HEK293 (cell line): ENCODE results near the gene KCNMB4.

Experiments used
- CTCF ChIA-PET: fragments of 350-600 bp; formaldehyde crosslinking; extraction: SDS; loops from one replicate; lab custom pipeline; 2021; ENCODE audit warnings: antibody characterized with exemption; lab: Yijun Ruan, JAX
- POLR2A ChIA-PET: fragments of 300-600 bp; formaldehyde crosslinking; extraction: SDS; loops from one replicate; lab custom pipeline; 2020; ENCODE audit warnings: antibody characterized with exemption, inconsistent platforms; lab: Yijun Ruan, JAX
- H3K27ac ChIP-seq: fragments of 200-500 bp; sonication (Bioruptor generic); 2 replicates; pipeline ENCODE4 v1.5.1; 2014; ENCODE audit warnings: low read depth, low read length, control low read depth, inconsistent platforms; ENCODE audit errors: extremely low read depth
- H3K36me3 ChIP-seq, 2 experiments: fragments of 200-500 bp in 1 of 2; sonication (Bioruptor generic) in 1 of 2; 1 replicate in 1 of 2; 2 replicates in 1 of 2; pipeline ENCODE4 v1.5.1; 2014 to 2017; ENCODE audit warnings: inconsistent platforms in 2 of 2, low read length in 2 of 2; ENCODE audit not compliant: control insufficient read depth in 2 of 2, insufficient read depth in 1 of 2
- H3K4me1 ChIP-seq: fragments of 200-500 bp; sonication (Bioruptor generic); 2 replicates; pipeline ENCODE4 v1.5.1; 2014; ENCODE audit warnings: mild to moderate bottlenecking, low read length, inconsistent platforms; ENCODE audit not compliant: control insufficient read depth, insufficient read depth
- H3K4me3 ChIP-seq: 2 replicates; pipeline ENCODE4 v1.5.1; 2011; ENCODE audit warnings: low read depth, mild to moderate bottlenecking, control low read depth, low read length, moderate library complexity
- H3K9me3 ChIP-seq: fragments of 200-500 bp; sonication (Bioruptor generic); 2 replicates; pipeline ENCODE4 v1.5.1; 2014; ENCODE audit warnings: low read depth, low read length, inconsistent platforms; ENCODE audit not compliant: control insufficient read depth, insufficient read depth
- KLF7 ChIP-seq: fragments of 450-650 bp; formaldehyde crosslinking; IDR thresholded peaks from 2 replicates; pipeline ENCODE4 v1.5.1; 2016; ENCODE audit warnings: missing biosample characterization, missing genetic modification characterization, borderline replicate concordance
- REPIN1 ChIP-seq: fragments of 450-650 bp; formaldehyde crosslinking; IDR thresholded peaks from 2 replicates; pipeline ENCODE4 v1.5.1; 2017; ENCODE audit warnings: missing biosample characterization, missing genetic modification characterization, low read depth
- TCF7L2 ChIP-seq: IDR thresholded peaks from 2 replicates; pipeline ENCODE4 v1.6.1; 2011; ENCODE audit warnings: low read depth, mild to moderate bottlenecking, inconsistent platforms, low read length, moderate library complexity, borderline replicate concordance
- ZBTB26 ChIP-seq: fragments of 450-650 bp; formaldehyde crosslinking; optimal IDR thresholded peaks from 2 replicates; pipeline ENCODE3; 2016; ENCODE audit warnings: missing biosample characterization, mild to moderate bottlenecking, missing genetic modification characterization
- ZNF211 ChIP-seq: fragments of 450-650 bp; formaldehyde crosslinking; IDR thresholded peaks from 2 replicates; pipeline ENCODE4 v1.5.1; 2016; ENCODE audit warnings: low read depth, missing biosample characterization, missing genetic modification characterization
- ZNF214 ChIP-seq: fragments of 450-650 bp; formaldehyde crosslinking; IDR thresholded peaks from 2 replicates; pipeline ENCODE4 v1.5.1; 2017; ENCODE audit warnings: missing biosample characterization, mild to moderate bottlenecking, missing genetic modification characterization, borderline replicate concordance
- ZNF26 ChIP-seq: fragments of 450-650 bp; formaldehyde crosslinking; IDR thresholded peaks from 2 replicates; pipeline ENCODE4 v1.5.1; 2016; ENCODE audit warnings: missing biosample characterization, missing genetic modification characterization
- ZNF324 ChIP-seq: fragments of 450-650 bp; formaldehyde crosslinking; IDR thresholded peaks from 2 replicates; pipeline ENCODE4 v1.5.1; 2016; ENCODE audit warnings: missing biosample characterization, missing genetic modification characterization
- ZNF335 ChIP-seq: fragments of 450-650 bp; formaldehyde crosslinking; conservative IDR thresholded peaks from 2 replicates; pipeline ENCODE4 v1.5.1; 2016; ENCODE audit warnings: missing biosample characterization, missing genetic modification characterization
- ZNF354C ChIP-seq: fragments of 450-650 bp; formaldehyde crosslinking; IDR thresholded peaks from 2 replicates; pipeline ENCODE4 v1.5.1; 2016; ENCODE audit warnings: missing biosample characterization, missing genetic modification characterization, low read depth, borderline replicate concordance
- ZNF362 ChIP-seq: fragments of 450-650 bp; formaldehyde crosslinking; IDR thresholded peaks from 2 replicates; pipeline ENCODE4 v1.5.1; 2016; ENCODE audit warnings: missing biosample characterization, missing genetic modification characterization
- ZNF555 ChIP-seq: fragments of 450-650 bp; formaldehyde crosslinking; conservative IDR thresholded peaks from 2 replicates; pipeline ENCODE4 v1.5.1; 2017; ENCODE audit warnings: missing biosample characterization, mild to moderate bottlenecking, missing genetic modification characterization, inconsistent platforms
- ZNF654 ChIP-seq: fragments of 450-650 bp; formaldehyde crosslinking; IDR thresholded peaks from 2 replicates; pipeline ENCODE4 v1.5.1; 2016; ENCODE audit warnings: low read depth, missing biosample characterization, missing genetic modification characterization
- ZNF670 ChIP-seq: fragments of 450-650 bp; formaldehyde crosslinking; IDR thresholded peaks from 2 replicates; pipeline ENCODE4 v1.5.1; 2016; ENCODE audit warnings: missing biosample characterization, missing genetic modification characterization, low read depth
- ZNF791 ChIP-seq: fragments of 450-650 bp; formaldehyde crosslinking; IDR thresholded peaks from 2 replicates; pipeline ENCODE4 v1.5.1; 2016; ENCODE audit warnings: missing biosample characterization, missing genetic modification characterization
- TF ChIP-seq, protein P1 (sequence below): IDR thresholded peaks from 2 replicates; pipeline ENCODE4 v1.6.1; 2011; ENCODE audit warnings: mild to moderate bottlenecking, low read depth, low read length, borderline replicate concordance
- TF ChIP-seq, protein P2 (sequence below): fragments of 450-650 bp; formaldehyde crosslinking; IDR thresholded peaks from 2 replicates; pipeline ENCODE4 v1.5.1; 2017; ENCODE audit warnings: missing biosample characterization, mild to moderate bottlenecking, missing genetic modification characterization, moderate library complexity
- TF ChIP-seq, protein P3 (sequence below): fragments of 450-650 bp; formaldehyde crosslinking; IDR thresholded peaks from 2 replicates; pipeline ENCODE4 v1.5.1; 2017; ENCODE audit warnings: missing biosample characterization, missing genetic modification characterization
- TF ChIP-seq, protein P4 (sequence below): fragments of 450-650 bp; formaldehyde crosslinking; IDR thresholded peaks from 2 replicates; pipeline ENCODE4 v1.5.1; 2016; ENCODE audit warnings: missing biosample characterization, missing genetic modification characterization, borderline replicate concordance

Gene KCNMB4

GRCh38 chr12:70482764-70483163 lies 116.7 kb downstream of the KCNMB4 start:
- TF ChIP-seq TCF7L2 = no peak
- TF ChIP-seq KLF7 (tag by site-specific recombination) = no peak
- no peak for TF ChIP-seq ZNF354C (tag by site-specific recombination)
- TF ChIP-seq, protein P1, sequence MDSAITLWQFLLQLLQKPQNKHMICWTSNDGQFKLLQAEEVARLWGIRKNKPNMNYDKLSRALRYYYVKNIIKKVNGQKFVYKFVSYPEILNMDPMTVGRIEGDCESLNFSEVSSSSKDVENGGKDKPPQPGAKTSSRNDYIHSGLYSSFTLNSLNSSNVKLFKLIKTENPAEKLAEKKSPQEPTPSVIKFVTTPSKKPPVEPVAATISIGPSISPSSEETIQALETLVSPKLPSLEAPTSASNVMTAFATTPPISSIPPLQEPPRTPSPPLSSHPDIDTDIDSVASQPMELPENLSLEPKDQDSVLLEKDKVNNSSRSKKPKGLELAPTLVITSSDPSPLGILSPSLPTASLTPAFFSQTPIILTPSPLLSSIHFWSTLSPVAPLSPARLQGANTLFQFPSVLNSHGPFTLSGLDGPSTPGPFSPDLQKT = no peak
- no peak for TF ChIP-seq ZNF335 (tag by site-specific recombination)
- TF ChIP-seq ZNF214 (tag by site-specific recombination) = no peak
- no peak for TF ChIP-seq ZNF791 (tag by site-specific recombination)
- TF ChIP-seq ZBTB26 = no peak
- TF ChIP-seq, protein P2, sequence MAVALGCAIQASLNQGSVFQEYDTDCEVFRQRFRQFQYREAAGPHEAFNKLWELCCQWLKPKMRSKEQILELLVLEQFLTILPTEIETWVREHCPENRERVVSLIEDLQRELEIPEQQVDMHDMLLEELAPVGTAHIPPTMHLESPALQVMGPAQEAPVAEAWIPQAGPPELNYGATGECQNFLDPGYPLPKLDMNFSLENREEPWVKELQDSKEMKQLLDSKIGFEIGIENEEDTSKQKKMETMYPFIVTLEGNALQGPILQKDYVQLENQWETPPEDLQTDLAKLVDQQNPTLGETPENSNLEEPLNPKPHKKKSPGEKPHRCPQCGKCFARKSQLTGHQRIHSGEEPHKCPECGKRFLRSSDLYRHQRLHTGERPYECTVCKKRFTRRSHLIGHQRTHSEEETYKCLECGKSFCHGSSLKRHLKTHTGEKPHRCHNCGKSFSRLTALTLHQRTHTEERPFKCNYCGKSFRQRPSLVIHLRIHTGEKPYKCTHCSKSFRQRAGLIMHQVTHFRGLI = no peak
- no peak for TF ChIP-seq ZNF26 (tag by site-specific recombination)
- TF ChIP-seq, protein P3, sequence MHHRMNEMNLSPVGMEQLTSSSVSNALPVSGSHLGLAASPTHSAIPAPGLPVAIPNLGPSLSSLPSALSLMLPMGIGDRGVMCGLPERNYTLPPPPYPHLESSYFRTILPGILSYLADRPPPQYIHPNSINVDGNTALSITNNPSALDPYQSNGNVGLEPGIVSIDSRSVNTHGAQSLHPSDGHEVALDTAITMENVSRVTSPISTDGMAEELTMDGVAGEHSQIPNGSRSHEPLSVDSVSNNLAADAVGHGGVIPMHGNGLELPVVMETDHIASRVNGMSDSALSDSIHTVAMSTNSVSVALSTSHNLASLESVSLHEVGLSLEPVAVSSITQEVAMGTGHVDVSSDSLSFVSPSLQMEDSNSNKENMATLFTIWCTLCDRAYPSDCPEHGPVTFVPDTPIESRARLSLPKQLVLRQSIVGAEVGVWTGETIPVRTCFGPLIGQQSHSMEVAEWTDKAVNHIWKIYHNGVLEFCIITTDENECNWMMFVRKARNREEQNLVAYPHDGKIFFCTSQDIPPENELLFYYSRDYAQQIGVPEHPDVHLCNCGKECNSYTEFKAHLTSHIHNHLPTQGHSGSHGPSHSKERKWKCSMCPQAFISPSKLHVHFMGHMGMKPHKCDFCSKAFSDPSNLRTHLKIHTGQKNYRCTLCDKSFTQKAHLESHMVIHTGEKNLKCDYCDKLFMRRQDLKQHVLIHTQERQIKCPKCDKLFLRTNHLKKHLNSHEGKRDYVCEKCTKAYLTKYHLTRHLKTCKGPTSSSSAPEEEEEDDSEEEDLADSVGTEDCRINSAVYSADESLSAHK (tag by site-specific recombination) = no peak
- no peak for TF ChIP-seq REPIN1 (tag by site-specific recombination)
- TF ChIP-seq, protein P4, sequence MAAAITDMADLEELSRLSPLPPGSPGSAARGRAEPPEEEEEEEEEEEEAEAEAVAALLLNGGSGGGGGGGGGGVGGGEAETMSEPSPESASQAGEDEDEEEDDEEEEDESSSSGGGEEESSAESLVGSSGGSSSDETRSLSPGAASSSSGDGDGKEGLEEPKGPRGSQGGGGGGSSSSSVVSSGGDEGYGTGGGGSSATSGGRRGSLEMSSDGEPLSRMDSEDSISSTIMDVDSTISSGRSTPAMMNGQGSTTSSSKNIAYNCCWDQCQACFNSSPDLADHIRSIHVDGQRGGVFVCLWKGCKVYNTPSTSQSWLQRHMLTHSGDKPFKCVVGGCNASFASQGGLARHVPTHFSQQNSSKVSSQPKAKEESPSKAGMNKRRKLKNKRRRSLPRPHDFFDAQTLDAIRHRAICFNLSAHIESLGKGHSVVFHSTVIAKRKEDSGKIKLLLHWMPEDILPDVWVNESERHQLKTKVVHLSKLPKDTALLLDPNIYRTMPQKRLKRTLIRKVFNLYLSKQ (tag by site-specific recombination) = no peak
- no peak for TF ChIP-seq ZNF555 (tag by site-specific recombination)
- TF ChIP-seq ZNF362 (tag by site-specific recombination) = no peak
- TF ChIP-seq ZNF324 (tag by site-specific recombination) = no peak
- TF ChIP-seq ZNF211 (tag by site-specific recombination) = no peak
- TF ChIP-seq ZNF654 (tag by site-specific recombination) = no peak
- TF ChIP-seq ZNF670 = no peak
- Histone ChIP-seq H3K36me3 (no peaks in the 10 kb centered on the region), H3K4me3 (no peak overlapping the region), H3K4me1 (peaks cover 6% of the 10 kb centered on the region), H3K27ac (no peak overlapping the region), H3K9me3 (no peaks in the 10 kb centered on the region)
- POLR2A ChIA-PET = no interaction called here
- CTCF ChIA-PET = no interaction called here
